Measurements from ENCODE around the gene PIP4K2A.

The PIP4K2A gene

GRCh38 chr10:22662733-22663330 lies 51.5 kb downstream of the PIP4K2A start:
- no peak for DNase-seq

- no peak for DNase-seq
These were observed 54.5 kb downstream of the PIP4K2A start for GRCh38 chr10:22659866-22660265.

- DNase-seq = no peak
These were observed 55.5 kb downstream of the PIP4K2A start for GRCh38 chr10:22658745-22659410.

GRCh38 chr10:22657566-22658225 lies 56.7 kb downstream of the PIP4K2A start:
- DNase-seq = no peak

- no peak for DNase-seq
These were observed 57.4 kb downstream of the PIP4K2A start for GRCh38 chr10:22657024-22657423.

GRCh38 chr10:22656036-22656435 lies 58.3 kb downstream of the PIP4K2A start:
- no peak for DNase-seq

- no peak for DNase-seq
These were observed 58.9 kb downstream of the PIP4K2A start for GRCh38 chr10:22655312-22655981.

GRCh38 chr10:22652988-22653481 lies 61.3 kb downstream of the PIP4K2A start:
- DNase-seq = no peak

- DNase-seq = no peak
These were observed 63.0 kb downstream of the PIP4K2A start for GRCh38 chr10:22651276-22651980.

- no peak for DNase-seq
These were observed 64.4 kb downstream of the PIP4K2A start for GRCh38 chr10:22649994-22650393.

GRCh38 chr10:22649390-22649841 lies 65.0 kb downstream of the PIP4K2A start:
- no peak for DNase-seq

GRCh38 chr10:22648547-22648961 lies 65.8 kb downstream of the PIP4K2A start:
- DNase-seq = no peak

- DNase-seq = no peak
These were observed 67.1 kb downstream of the PIP4K2A start for GRCh38 chr10:22647244-22647643.

- DNase-seq = no peak
These were observed 68.0 kb downstream of the PIP4K2A start for GRCh38 chr10:22646388-22646853.

GRCh38 chr10:22644222-22644621 lies 70.2 kb downstream of the PIP4K2A start:
- no peak for DNase-seq

GRCh38 chr10:22643775-22644174 lies 70.6 kb downstream of the PIP4K2A start:
- DNase-seq = no peak

- no peak for DNase-seq
These were observed 71.3 kb downstream of the PIP4K2A start for GRCh38 chr10:22643116-22643515.

- DNase-seq = no peak
These were observed 72.6 kb downstream of the PIP4K2A start for GRCh38 chr10:22641743-22642142.

GRCh38 chr10:22640359-22640758 lies 74.0 kb downstream of the PIP4K2A start:
- DNase-seq = no peak

- DNase-seq = no peak
These were observed 75.5 kb downstream of the PIP4K2A start for GRCh38 chr10:22638863-22639262.

- DNase-seq = no peak
These were observed 76.9 kb downstream of the PIP4K2A start for GRCh38 chr10:22637491-22637890.

- DNase-seq = no peak
These were observed 78.7 kb downstream of the PIP4K2A start for GRCh38 chr10:22635650-22636049.
